Mesendoderm (in vitro differentiated cells): ENCODE measurements around the gene ACSM6.
A peak's percentile ranks its signal among the peaks of the same experiment; 100 is the strongest.
"Not testable (repeated sequence)": the region's sequence is repeated elsewhere in the genome, so short reads cannot be mapped to it uniquely, and the experiment has no call there.

Experiments used
- DNase-seq: peaks from one replicate; pipeline ENCODE4 v3.0.0; 2013
- H2AK5ac ChIP-seq: 2 replicates; pipeline ENCODE4 v1.6.1; 2013; ENCODE audit warnings: low read length, inconsistent platforms
- H2BK120ac ChIP-seq: 2 replicates; pipeline ENCODE4 v1.6.1; 2013; ENCODE audit warnings: low read depth, mild to moderate bottlenecking, low read length, moderate library complexity, mixed read lengths
- H2BK15ac ChIP-seq: replicated peaks from 2 replicates; pipeline ENCODE4 v1.6.1; 2013; ENCODE audit warnings: low read depth, mild to moderate bottlenecking, moderate library complexity
- H2BK5ac ChIP-seq: 2 replicates; pipeline ENCODE4 v1.6.1; 2013; ENCODE audit warnings: low read length, inconsistent platforms
- H3K18ac ChIP-seq: 2 replicates; pipeline ENCODE4 v1.6.1; 2013; ENCODE audit warnings: mild to moderate bottlenecking, low read length, mixed read lengths
- H3K23ac ChIP-seq: one replicate; pipeline ENCODE4 v1.6.1; 2013; ENCODE audit warnings: low read length
- H3K27ac ChIP-seq: 2 replicates; pipeline ENCODE4 v1.5.1; 2013; ENCODE audit warnings: low read depth, mild to moderate bottlenecking, inconsistent platforms, low read length, moderate library complexity
- H3K27me3 ChIP-seq: 2 replicates; pipeline ENCODE4 v1.6.1; 2013; ENCODE audit warnings: low read length, control low read depth, mild to moderate bottlenecking, inconsistent platforms; ENCODE audit not compliant: insufficient read depth, poor library complexity
- H3K36me3 ChIP-seq: 2 replicates; pipeline ENCODE4 v1.6.1; 2013; ENCODE audit warnings: low read length, inconsistent platforms; ENCODE audit not compliant: control insufficient read depth, insufficient read depth
- H3K4ac ChIP-seq: one replicate; pipeline ENCODE4 v1.6.1; 2013; ENCODE audit warnings: low read depth, mild to moderate bottlenecking, low read length, moderate library complexity
- H3K4me1 ChIP-seq: 2 replicates; pipeline ENCODE4 v1.6.1; 2013; ENCODE audit warnings: low read depth, low read length, inconsistent platforms; ENCODE audit not compliant: control insufficient read depth
- H3K4me2 ChIP-seq: 2 replicates; pipeline ENCODE4 v1.6.1; 2013; ENCODE audit warnings: low read length
- H3K4me3 ChIP-seq: 2 replicates; pipeline ENCODE4 v1.5.1; 2013; ENCODE audit warnings: mild to moderate bottlenecking, low read length
- H3K56ac ChIP-seq: one replicate; pipeline ENCODE4 v1.6.1; 2013; ENCODE audit warnings: low read length
- H3K79me1 ChIP-seq: 2 replicates; pipeline ENCODE4 v1.6.1; 2013; ENCODE audit warnings: low read length, inconsistent platforms
- H3K79me2 ChIP-seq: 2 replicates; pipeline ENCODE4 v1.6.1; 2013; ENCODE audit warnings: mild to moderate bottlenecking, low read length; ENCODE audit not compliant: control insufficient read depth, insufficient read depth
- H3K9ac ChIP-seq: 2 replicates; pipeline ENCODE4 v1.6.1; 2013; ENCODE audit warnings: low read length, inconsistent platforms
- H4K5ac ChIP-seq: one replicate; pipeline ENCODE4 v1.6.1; 2013; ENCODE audit warnings: low read length
- H4K8ac ChIP-seq: one replicate; pipeline ENCODE4 v1.6.1; 2013; ENCODE audit warnings: low read depth, mild to moderate bottlenecking, control low read depth, low read length, moderate library complexity
- WGBS: extraction: QIAGEN DNeasy Blood & Tissue Kit; methylation state at CpG from one replicate; pipeline ENCODE4 v1.1.7; 2013; ENCODE audit warnings: low lambda C conversion rate, missing lambda C conversion rate; ENCODE audit not compliant: insufficient coverage; ENCODE audit errors: extremely low coverage; 5-methylcytosine and 5-hydroxymethylcytosine counted together

Gene ACSM6

DNA sequence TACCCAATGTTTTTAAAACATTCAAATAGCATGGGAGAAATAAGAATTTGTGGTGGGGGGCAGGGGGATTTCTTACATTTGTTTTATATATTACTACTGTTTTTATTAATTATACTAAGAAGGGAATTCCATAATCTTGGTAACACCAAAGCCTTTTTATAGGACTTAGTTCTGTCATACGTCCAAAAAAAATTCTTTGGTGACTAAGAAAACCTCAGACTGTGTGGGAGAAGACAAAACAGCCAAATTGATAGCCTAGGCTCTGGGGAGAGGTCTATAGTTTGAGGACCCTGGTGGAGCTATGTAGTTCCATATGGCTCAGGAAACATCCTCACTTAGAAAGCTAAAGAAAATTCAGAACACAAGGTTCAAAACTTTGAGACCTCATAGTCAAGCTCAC is 23.4 kb downstream of the ACSM6 start:
- Histone ChIP-seq H3K18ac (peak overlapping the region; percentile 39), H3K23ac (no peak overlapping the region), H3K4ac (no peak overlapping the region), H3K79me2 (no peaks in the 10 kb centered on the region), H2BK5ac (no peak overlapping the region), H4K8ac (no peak overlapping the region), H3K27ac (no peak overlapping the region), H4K5ac (no peak overlapping the region), H3K79me1 (no peaks in the 10 kb centered on the region), H2BK120ac (no peak overlapping the region), H2BK15ac (peak overlapping the region; percentile 57), H3K56ac (no peak overlapping the region), H3K27me3 (no peaks in the 10 kb centered on the region), H3K36me3 (no peaks in the 10 kb centered on the region), H3K9ac (no peak overlapping the region), H2AK5ac (no peak overlapping the region), H3K4me3 (no peak overlapping the region), H3K4me1 (no peaks in the 10 kb centered on the region), H3K4me2 (no peak overlapping the region)
- no CpG with 5 or more reads among the region's 1 CpG for WGBS
- DNase-seq, result no peak

DNA sequence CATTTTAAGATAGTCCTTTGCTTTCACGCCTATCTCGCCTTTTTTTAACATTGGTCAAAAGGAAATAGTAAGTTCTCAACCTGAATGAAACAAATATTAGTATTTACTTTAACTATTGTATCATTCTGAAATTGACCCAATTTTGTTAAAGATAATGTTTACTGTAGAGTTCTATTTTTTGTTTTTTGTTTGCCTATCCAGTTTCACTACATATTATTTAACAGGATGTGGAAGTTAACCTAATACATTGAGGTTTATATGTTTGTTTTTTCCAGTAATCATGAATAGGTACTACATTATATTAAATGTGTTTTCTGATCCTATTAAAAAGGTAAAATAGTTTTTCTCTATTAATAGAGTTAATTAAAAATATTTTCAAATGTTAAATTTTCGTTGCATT is 26.5 kb downstream of the ACSM6 start:
- Histone ChIP-seq H2BK5ac (no peak overlapping the region), H3K79me1 (no peaks in the 10 kb centered on the region), H3K23ac (no peak overlapping the region), H4K5ac (no peak overlapping the region), H4K8ac (no peak overlapping the region), H3K18ac (no peak overlapping the region), H3K56ac (no peak overlapping the region), H2AK5ac (no peak overlapping the region), H3K4me3 (no peak overlapping the region), H3K79me2 (no peaks in the 10 kb centered on the region), H3K27ac (no peak overlapping the region), H3K9ac (no peak overlapping the region), H3K4me2 (no peak overlapping the region), H3K4me1 (no peaks in the 10 kb centered on the region), H3K36me3 (no peaks in the 10 kb centered on the region), H3K4ac (no peak overlapping the region), H3K27me3 (no peaks in the 10 kb centered on the region), H2BK15ac (no peak overlapping the region), H2BK120ac (no peak overlapping the region)
- no CpG with 5 or more reads among the region's 3 CpGs for WGBS
- DNase-seq, result no peak

DNA sequence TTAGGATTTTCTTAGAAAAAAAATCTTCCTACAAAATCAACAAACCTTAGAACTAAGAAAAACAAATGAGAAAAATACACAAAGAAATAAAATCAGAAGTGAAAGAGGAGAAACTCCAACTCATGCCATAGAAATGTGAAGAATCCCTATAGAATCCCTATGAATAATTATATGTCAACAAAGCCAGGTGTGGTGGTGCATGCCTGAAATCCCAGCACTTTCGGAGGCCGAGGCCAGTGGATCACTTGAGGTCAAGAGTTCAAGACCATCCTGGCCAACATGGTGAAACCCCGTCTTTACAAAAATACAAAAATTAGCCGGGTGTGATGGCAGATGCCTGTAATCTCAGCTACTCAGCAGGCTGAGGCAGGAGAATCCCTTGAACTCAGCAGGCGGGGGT is 27.1 kb downstream of the ACSM6 start:
- Histone ChIP-seq H3K9ac (no peak overlapping the region), H3K56ac (no peak overlapping the region), H2AK5ac (no peak overlapping the region), H3K79me1 (no peaks in the 10 kb centered on the region), H4K5ac (no peak overlapping the region), H3K4me2 (no peak overlapping the region), H3K4me3 (no peak overlapping the region), H3K4me1 (no peaks in the 10 kb centered on the region), H2BK5ac (no peak overlapping the region), H3K4ac (peak overlapping the region; percentile 48), H3K18ac (no peak overlapping the region), H2BK120ac (no peak overlapping the region), H3K27me3 (no peaks in the 10 kb centered on the region), H3K27ac (no peak overlapping the region), H3K79me2 (no peaks in the 10 kb centered on the region), H3K23ac (no peak overlapping the region), H2BK15ac (no peak overlapping the region), H3K36me3 (no peaks in the 10 kb centered on the region), H4K8ac (no peak overlapping the region)
- no CpG with 5 or more reads among the region's 5 CpGs for WGBS
- peak; percentile 91 for DNase-seq

DNA sequence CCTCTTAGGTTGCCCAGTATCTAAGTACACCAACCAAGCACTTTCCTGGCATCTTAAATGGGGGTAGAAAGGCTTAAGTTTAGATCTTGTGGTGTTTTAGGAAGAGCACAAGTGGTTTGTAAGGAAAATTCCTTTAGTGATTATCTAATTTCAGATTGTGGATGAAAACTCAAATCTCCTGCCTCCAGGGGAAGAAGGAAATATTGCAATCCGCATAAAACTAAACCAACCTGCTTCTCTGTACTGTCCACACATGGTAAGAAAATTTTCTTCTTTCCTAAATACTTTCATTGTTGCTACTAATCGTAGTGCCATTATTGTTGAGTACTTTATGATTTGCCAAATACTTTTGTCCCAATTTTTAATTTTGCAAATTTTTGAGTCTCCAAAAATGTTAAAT is 31.1 kb downstream of the ACSM6 start:
- Histone ChIP-seq H3K4me1 (peaks cover 6% of the 10 kb centered on the region), H2AK5ac (no peak overlapping the region), H3K23ac (no peak overlapping the region), H3K27ac (no peak overlapping the region), H3K79me1 (no peaks in the 10 kb centered on the region), H3K9ac (no peak overlapping the region), H2BK15ac (no peak overlapping the region), H2BK5ac (no peak overlapping the region), H3K36me3 (no peaks in the 10 kb centered on the region), H3K56ac (no peak overlapping the region), H3K4me3 (no peak overlapping the region), H3K27me3 (no peaks in the 10 kb centered on the region), H2BK120ac (no peak overlapping the region), H3K18ac (no peak overlapping the region), H3K4ac (no peak overlapping the region), H3K4me2 (no peak overlapping the region), H3K79me2 (no peaks in the 10 kb centered on the region), H4K8ac (no peak overlapping the region), H4K5ac (no peak overlapping the region)
- no peak for DNase-seq
- WGBS, result no CpG with 5 or more reads among the region's 2 CpGs

DNA sequence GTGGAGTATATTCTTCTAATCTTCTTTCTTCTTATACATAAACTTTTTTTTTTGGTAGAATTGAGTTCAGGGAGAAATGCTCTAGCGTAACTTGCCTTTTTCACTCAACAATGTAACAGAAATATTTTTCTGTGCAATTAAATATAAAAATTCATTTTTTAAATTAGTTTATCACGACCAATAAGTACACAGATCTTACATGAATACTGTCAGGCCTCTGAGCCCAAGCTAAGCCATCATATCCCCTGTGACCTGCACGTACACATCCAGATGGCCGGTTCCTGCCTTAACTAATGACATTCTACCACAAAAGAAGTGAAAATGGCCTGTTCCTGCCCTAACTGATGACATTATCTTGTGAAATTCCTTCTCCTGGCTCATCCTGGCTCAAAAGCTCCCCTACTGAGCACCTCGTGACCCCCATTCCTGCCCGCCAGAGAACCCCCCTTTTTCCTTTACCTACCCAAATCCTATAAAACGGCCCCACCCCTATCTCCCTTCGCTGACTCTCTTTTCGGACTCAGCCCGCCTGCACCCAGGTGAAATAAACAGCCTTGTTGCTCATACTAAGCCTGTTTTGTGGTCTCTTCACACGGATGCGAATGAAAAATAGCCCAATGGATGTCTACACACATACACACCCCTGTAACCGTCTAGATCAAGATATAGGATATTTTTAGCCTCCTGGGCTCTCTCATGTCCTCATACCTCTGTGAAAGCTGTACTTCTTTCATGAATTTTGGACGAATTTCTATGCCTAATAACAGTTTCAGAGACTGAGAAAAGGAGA is 35.1 kb downstream of the ACSM6 start:
- not testable (repeated sequence) for H3K4me1 ChIP-seq, H2AK5ac ChIP-seq, H3K4me3 ChIP-seq, H3K36me3 ChIP-seq, H4K5ac ChIP-seq, H3K79me1 ChIP-seq, H3K27me3 ChIP-seq, H3K23ac ChIP-seq, H3K79me2 ChIP-seq
- no CpG with 5 or more reads among the region's 14 CpGs for WGBS
- DNase-seq, result peak; percentile 51
- peak overlapping the region; percentile 2 for H3K4ac ChIP-seq
- peak overlapping the region; percentile 54 for H3K9ac ChIP-seq
- peak overlapping the region; percentile 47 for H3K56ac ChIP-seq
- H2BK120ac ChIP-seq, result peak overlapping the region; percentile 96
- peak overlapping the region; percentile 14 for H3K4me2 ChIP-seq
- H2BK15ac ChIP-seq, result peak overlapping the region; percentile 22
- H2BK5ac ChIP-seq, result peak overlapping the region; percentile 52
- peak overlapping the region; percentile 99 for H3K18ac ChIP-seq
- peak overlapping the region; percentile 85 for H3K27ac ChIP-seq
- peak overlapping the region; percentile 94 for H4K8ac ChIP-seq
